HepG2 (cell line): Measurements from ENCODE around the gene CYP11A1. TPM values are rescaled to one million over a fixed set of nuclear protein-coding genes. Genes with fewer than 3 reads are reported as not detected.

ENCODE experiments used
- ARID4A ChIP-seq: sonication (generic); formaldehyde crosslinking; IDR thresholded peaks from 2 replicates; pipeline ENCODE4 v1.5.0; 2020; ENCODE audit warnings: mild to moderate bottlenecking, missing genetic modification reagents, borderline replicate concordance
- GABPB1 ChIP-seq: IDR thresholded peaks from 2 replicates; pipeline ENCODE4 v1.6.1; 2016; ENCODE audit warnings: mild to moderate bottlenecking, missing genetic modification reagents, moderate library complexity, missing compliant biosample characterization
- IRF2 ChIP-seq: IDR thresholded peaks from 2 replicates; pipeline ENCODE4 v1.6.1; 2018; ENCODE audit warnings: missing genetic modification reagents, missing compliant biosample characterization
- ISL2 ChIP-seq: sonication (generic); formaldehyde crosslinking; IDR thresholded peaks from 2 replicates; pipeline ENCODE4 v1.5.0; 2020; ENCODE audit warnings: missing genetic modification reagents
- KAT2B ChIP-seq: fragments of 150-350 bp; IDR thresholded peaks from 2 replicates; pipeline ENCODE4 v1.6.1; 2014; ENCODE audit warnings: low read depth, low read length, borderline replicate concordance
- PRDM4 ChIP-seq: sonication (generic); formaldehyde crosslinking; IDR thresholded peaks from 2 replicates; pipeline ENCODE4 v1.9.0; 2021; ENCODE audit warnings: missing genetic modification reagents, borderline replicate concordance
- SP4 ChIP-seq: sonication (generic); formaldehyde crosslinking; IDR thresholded peaks from 2 replicates; pipeline ENCODE4 v1.8.1; 2023; ENCODE audit warnings: mild to moderate bottlenecking, missing genetic modification reagents
- SRF ChIP-seq: IDR thresholded peaks from 2 replicates; pipeline ENCODE4 v1.6.1; 2011; ENCODE audit warnings: mild to moderate bottlenecking, low read depth, low read length, moderate library complexity
- TMF1 ChIP-seq: sonication (generic); formaldehyde crosslinking; IDR thresholded peaks from 2 replicates; pipeline ENCODE4 v1.8.1; 2022; ENCODE audit warnings: low read depth, missing genetic modification reagents
- WIZ ChIP-seq: sonication (generic); formaldehyde crosslinking; IDR thresholded peaks from 2 replicates; pipeline ENCODE4 v1.5.1; 2020; ENCODE audit warnings: mild to moderate bottlenecking, missing genetic modification reagents
- ZBTB14 ChIP-seq: sonication (generic); formaldehyde crosslinking; IDR thresholded peaks from 2 replicates; pipeline ENCODE4 v1.4.0; 2020; ENCODE audit warnings: missing genetic modification reagents
- ZNF17 ChIP-seq: sonication (generic); formaldehyde crosslinking; IDR thresholded peaks from 2 replicates; pipeline ENCODE4 v1.5.0; 2020; ENCODE audit warnings: mild to moderate bottlenecking, missing genetic modification reagents
- ZNF230 ChIP-seq: sonication (generic); formaldehyde crosslinking; IDR thresholded peaks from 2 replicates; pipeline ENCODE4 v1.4.0; 2020; ENCODE audit warnings: mild to moderate bottlenecking, missing genetic modification reagents
- ZNF317 ChIP-seq: sonication (generic); formaldehyde crosslinking; IDR thresholded peaks from 2 replicates; pipeline ENCODE4 v1.5.0; 2020; ENCODE audit warnings: mild to moderate bottlenecking, missing genetic modification reagents
- ZNF468 ChIP-seq: sonication (generic); formaldehyde crosslinking; IDR thresholded peaks from 2 replicates; pipeline ENCODE4 v1.8.0; 2022; ENCODE audit warnings: mild to moderate bottlenecking, moderate library complexity, missing genetic modification reagents
- ZNF737 ChIP-seq: sonication (generic); formaldehyde crosslinking; IDR thresholded peaks from 2 replicates; pipeline ENCODE4 v1.5.0; 2020; ENCODE audit warnings: missing genetic modification reagents, mild to moderate bottlenecking, borderline replicate concordance
- ZNF781 ChIP-seq: sonication (generic); formaldehyde crosslinking; IDR thresholded peaks from 2 replicates; pipeline ENCODE4 v1.5.1; 2020; ENCODE audit warnings: borderline replicate concordance, mild to moderate bottlenecking, missing genetic modification reagents; ENCODE audit errors: not compliant biosample characterization
- polyA plus RNA-seq, 8 experiments: library from polyadenylated mRNA; depleted of rRNA in 3 of 8; stranded (reverse) in 7 of 8; unstranded in 1 of 8; fragments of >200 nt; fragmentation: Illumina TruSeq in 4 of 8; extraction: Trizol in 4 of 8; gene quantifications; 2 replicates each; pipeline versions ENCODE4 v1.2.1 to v1.2.3, GENCODE V29; 2011 to 2016; ENCODE audit warnings: low read depth in 4 of 8, missing spikeins in 1 of 8, mixed read lengths in 1 of 8; ENCODE audit not compliant: insufficient read depth in 1 of 8
- total RNA-seq, 5 experiments: library from RNA; depleted of rRNA; stranded (reverse); fragments of >200 nt; fragmentation: Illumina TruSeq; extraction: Trizol; gene quantifications; 2 replicates each; pipeline ENCODE4 v1.2.3, GENCODE V29; 2016; ENCODE audit warnings: low read depth in 1 of 5
- TF ChIP-seq, protein P1 (sequence below): sonication (generic); formaldehyde crosslinking; conservative IDR thresholded peaks from 2 replicates; pipeline ENCODE4 v1.5.0; 2020; ENCODE audit warnings: missing genetic modification reagents

CYP11A1 gene
- total and polyA plus RNA-seq, 2 of the 13 experiments (the other 11 are each of a cell fraction or from before 2014, with no cell fraction given) = 0.66 to 0.92 TPM

DNA sequence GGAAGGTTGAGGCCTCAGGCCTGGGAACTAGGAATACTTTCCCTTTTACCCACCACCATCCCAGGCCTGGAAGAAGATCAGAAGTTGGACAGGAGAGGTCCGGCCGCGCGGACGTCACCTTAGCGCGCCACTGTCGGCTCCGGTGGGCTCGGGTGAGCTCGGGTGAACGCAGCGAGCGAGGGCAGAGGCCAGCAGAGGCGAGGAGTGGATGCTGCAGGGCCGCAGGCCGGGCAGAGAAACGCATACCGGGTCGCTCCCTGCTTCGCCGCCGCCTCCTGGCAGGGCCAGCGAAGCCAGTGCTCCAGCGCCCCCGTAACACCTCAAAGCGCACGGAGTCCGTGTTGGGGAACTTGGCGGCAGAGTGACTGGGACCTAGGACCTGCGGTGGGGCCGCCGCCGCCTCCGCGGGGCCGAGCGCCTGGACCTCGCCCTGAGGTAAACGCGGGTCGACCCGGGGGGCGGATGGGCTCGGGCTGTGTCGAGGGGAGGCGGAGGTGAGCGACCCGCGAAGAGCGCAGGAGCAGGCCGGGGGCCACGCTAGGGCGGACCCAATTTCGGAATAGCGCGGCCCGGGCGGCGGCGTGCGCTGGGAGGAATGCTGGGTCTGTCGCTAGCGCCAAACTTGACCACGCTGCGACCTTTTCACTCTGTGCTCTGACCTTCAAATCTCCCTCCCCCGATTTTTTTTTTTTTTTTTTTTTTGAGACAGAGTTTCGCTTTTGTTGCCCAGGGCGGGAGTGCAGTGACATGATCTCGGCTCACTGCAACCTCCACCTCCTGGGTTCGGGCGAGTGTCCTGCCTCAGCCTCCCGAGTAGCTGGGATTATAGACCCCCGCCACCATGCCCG, 1.6 kb downstream of the CYP11A1 start (continued):
- TF ChIP-seq PRDM4 (CRISPR knock-in tag) = no peak
- TF ChIP-seq ZBTB14 = no peak
- TF ChIP-seq IRF2 = peak; percentile 34
- peak; percentile 71; the same call in 1 of the 2 replicates for TF ChIP-seq TMF1 (CRISPR knock-in tag)
- TF ChIP-seq SRF = no peak
- TF ChIP-seq ZNF737 (CRISPR knock-in tag) = no peak
- 0 out of 2 replicates have a peak, but pooled peaks have one; percentile 75 for TF ChIP-seq ZNF468
- TF ChIP-seq, protein P1, sequence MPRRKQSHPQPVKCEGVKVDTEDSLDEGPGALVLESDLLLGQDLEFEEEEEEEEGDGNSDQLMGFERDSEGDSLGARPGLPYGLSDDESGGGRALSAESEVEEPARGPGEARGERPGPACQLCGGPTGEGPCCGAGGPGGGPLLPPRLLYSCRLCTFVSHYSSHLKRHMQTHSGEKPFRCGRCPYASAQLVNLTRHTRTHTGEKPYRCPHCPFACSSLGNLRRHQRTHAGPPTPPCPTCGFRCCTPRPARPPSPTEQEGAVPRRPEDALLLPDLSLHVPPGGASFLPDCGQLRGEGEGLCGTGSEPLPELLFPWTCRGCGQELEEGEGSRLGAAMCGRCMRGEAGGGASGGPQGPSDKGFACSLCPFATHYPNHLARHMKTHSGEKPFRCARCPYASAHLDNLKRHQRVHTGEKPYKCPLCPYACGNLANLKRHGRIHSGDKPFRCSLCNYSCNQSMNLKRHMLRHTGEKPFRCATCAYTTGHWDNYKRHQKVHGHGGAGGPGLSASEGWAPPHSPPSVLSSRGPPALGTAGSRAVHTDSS = no peak
- peak; percentile 30; the same call in 1 of the 2 replicates for TF ChIP-seq ZNF230 (CRISPR knock-in tag)
- TF ChIP-seq SP4 (CRISPR knock-in tag) = no peak
- TF ChIP-seq ARID4A (CRISPR knock-in tag) = peak; percentile 61; the same call in 1 of the 2 replicates
- peak; percentile 72 for TF ChIP-seq GABPB1
- no peak for TF ChIP-seq ZNF17 (CRISPR knock-in tag)
- TF ChIP-seq ZNF317 (CRISPR knock-in tag) = no peak
- no peak for TF ChIP-seq ZNF781 (CRISPR knock-in tag)
- 0 out of 2 replicates have a peak, but pooled peaks have one; percentile 23 for TF ChIP-seq WIZ (CRISPR knock-in tag)
- no peak for TF ChIP-seq KAT2B
- peak; percentile 45 for TF ChIP-seq ISL2 (CRISPR knock-in tag)
